ENCODE results near the gene CNTNAP2.

CNTNAP2 gene

DNA sequence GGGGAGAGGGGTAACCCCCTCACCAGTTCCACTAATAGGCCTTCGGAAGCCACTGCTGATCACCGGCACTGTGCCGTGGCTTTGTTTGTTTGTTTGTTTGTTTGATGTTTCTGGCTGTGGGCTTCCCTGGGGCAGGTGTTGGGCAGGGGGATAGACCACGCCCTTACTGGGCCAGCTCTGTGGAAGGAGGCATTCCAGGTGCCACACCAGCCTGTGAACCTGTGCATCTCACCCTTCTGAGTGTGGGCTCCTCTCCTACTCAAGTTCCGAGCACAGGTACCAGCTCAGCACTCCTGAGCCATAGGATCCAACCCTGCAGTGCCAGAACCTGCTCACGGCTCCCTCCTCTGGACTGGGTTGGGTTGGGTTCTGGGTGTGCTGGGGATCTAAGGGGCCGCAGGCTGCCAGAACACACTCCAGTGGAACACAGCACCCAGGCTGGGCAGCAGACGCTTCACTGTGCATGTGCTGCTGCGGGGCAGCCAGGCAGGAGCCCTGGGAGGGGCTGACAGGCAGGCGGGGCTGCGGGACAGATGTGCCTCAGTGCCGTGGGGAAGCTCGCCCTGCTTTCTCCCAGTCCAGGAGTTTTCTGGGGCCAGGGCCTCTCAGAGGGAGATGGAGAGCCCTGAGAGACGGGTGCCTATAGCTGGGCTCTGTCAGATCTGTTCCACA lies 1053.9 kb downstream of the CNTNAP2 start:
- FAIRE-seq: no peak

DNA sequence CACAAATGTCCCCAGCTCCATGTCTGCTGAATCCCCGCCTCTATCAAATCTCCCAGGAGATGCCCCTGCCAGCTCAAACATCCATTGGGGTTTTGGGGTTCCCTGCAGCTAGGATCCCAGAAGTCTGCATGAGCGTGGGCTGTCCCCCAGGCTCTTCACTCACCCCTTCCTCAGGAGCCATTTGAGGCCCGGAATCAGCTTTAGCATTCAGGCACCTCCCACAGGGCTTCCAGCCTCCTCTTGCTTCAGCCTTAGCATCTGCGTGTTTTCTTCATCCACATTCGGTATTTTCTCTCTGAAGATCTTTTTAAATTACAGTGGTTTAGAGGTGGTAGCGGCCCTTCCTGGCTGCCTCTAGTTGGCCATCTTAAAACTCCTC lies 1054.4 kb downstream of the CNTNAP2 start:
- no peak for FAIRE-seq

DNA sequence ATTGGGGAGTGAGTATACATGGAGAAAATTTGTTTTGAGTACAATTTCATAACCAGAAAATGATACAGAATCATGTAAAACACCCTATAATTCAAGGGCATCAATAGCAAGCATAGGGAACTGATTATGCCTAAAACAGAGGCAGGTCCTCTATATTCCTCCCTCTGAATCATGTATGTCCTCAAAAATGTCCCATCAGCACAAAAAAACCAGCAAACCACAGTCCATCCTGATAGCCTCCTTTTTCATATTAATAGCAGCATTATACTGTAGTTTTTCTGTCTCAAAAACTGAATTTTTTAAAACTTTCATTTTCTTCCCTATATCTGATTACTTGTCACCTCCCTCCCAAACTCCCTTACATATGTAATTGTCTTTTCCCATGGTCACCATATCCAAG lies 1057.3 kb downstream of the CNTNAP2 start:
- FAIRE-seq: no peak

DNA sequence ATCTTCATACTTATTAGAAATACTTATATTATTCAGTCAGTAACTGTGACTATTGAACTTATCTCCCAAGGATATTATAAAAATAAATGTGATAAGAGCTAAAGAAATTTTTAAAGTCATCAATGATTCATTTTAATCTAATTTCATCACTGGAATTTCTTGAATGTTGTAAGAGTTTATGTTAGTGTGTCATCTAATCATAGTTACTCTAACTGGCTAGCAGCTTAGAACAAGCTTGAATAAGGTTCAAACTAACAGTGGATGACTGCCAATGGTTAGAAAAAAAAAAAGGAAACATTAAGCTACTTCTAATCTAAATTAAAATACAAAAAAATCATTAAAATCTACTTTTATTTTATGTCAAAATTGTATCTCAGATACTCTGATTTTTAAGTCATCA lies 1066.3 kb downstream of the CNTNAP2 start:
- no peak for FAIRE-seq

DNA sequence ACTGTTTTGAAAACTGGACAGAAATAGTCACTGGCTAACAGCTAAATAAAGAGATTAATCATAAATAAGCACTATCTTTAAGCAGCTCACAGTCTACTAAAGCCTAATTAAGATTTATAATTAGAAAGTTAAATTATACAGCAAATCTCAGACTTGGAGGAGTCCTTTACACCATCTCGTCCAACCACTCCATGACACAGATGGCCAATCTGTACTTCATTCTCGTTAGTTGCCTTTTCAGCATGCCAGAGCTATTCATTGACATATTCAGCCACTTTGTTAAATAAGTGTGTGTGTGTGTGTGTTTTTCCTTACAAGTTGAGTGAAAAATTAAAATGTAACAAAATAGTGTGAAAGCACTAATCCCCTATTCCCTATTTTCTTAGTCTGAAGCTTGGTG lies 1066.7 kb downstream of the CNTNAP2 start:
- no peak for FAIRE-seq

DNA sequence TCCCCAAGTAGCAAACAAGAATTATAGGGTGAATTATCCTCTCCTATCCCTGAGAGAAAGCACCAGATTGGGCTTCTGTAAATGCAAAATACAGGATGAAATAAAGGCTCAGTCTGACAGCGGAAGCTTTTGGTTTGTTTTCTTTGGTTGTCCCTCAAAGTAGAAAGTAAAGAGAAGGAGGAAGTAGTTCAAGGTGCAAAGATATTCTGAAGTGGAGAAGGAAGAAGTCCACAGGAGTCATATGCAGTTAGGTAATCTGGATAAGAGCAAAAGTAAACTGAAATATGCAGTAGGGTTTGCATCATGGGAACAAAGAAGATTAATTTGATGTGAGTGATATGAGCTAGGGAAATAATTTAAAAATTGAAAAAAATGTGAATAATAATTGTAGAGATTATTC lies 1071.9 kb downstream of the CNTNAP2 start:
- FAIRE-seq: no peak

DNA sequence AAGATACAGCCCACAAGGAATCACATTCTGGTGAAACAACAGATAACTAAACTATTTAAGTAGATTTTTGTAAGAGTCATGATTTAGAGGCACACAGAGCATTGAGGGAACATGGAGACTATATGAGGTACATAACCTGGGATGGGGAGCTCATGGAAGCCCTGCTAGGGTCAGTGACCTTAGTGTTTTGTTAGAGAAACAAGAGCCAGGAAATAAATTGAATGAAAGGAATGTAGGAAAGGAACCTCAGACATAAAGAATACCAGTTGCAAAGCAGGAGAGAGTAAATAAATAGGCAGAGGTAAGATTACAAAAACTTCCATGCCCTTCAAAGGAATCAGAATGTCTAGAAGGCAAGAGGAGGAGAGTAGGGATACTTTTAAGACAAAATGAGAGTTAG lies 1076.9 kb downstream of the CNTNAP2 start:
- no peak for FAIRE-seq

DNA sequence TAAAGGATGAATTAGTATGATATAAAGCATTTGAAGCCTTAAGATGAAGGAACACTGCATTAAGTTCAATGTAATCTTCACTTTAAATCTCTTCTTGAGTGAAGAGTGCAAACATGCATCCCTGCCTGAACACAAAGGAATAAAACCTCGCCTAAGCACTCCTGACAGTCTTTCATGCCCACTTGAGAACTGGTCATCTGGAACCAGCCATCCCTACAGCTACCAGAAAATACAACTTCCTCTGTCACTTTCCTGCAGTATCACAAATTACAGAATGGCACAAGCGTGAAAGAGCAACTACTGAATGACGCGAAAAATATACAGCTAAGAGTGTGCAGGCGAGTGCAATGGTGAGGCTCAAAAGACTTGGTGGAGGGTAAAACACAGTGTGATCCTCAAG lies 1079.9 kb downstream of the CNTNAP2 start:
- no peak for FAIRE-seq

DNA sequence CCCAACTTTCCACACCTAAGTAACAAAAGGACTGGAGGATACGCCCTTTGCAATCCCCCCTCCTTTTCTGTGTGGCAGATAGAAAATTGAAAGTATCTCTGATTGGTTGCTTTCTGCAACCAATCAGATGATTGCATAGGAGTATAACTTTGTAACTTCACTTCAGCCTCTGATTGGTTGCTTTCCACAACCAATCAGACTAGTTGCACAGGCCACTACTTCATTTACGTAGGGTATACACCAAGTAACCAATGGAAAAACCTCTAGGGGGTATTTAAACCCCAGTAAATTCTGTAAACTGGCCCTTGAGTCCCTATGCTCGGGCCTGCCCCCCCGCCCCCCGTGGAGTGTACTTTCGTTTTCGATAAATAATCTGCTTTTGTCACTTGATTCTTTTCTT lies 1080.4 kb downstream of the CNTNAP2 start:
- FAIRE-seq: no peak

DNA sequence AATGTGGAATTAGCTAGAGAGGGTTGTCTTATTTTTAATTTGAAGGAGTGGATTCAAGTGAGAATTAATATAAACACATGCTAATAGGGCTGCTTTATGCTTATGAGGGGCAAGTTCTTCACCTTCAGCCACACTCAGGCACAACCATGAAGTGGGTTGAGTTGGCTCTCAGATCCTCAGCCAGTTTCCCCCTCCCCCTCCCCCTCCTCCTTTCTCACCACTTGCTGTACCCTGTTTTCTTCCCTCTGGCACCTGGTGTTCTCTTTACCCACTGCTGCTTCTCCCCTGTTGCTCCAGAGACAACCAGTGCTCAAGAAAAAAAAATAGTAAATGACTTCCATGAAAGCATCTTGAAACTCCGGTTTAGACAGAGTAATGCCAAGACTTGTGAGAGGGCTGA lies 1083.3 kb downstream of the CNTNAP2 start:
- FAIRE-seq: no peak

DNA sequence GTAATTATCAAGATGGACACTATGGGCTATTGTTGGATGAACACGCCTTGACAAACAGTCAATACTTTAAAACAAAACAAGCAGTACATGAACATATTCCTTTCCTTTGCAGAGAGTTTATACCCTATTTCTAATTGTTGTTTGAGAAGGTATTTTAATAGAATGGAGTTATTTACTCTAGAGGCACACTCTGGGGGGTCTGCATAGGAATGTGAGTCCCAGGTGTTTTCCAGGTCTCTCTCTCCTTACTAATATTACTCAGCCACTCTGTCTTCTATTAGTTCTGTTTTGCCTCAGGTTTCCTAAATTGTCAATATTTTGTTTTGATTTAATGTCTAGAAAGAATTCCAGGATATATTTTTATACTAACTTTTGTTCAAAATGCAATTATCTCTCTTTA lies 1091.4 kb downstream of the CNTNAP2 start:
- no peak for FAIRE-seq

DNA sequence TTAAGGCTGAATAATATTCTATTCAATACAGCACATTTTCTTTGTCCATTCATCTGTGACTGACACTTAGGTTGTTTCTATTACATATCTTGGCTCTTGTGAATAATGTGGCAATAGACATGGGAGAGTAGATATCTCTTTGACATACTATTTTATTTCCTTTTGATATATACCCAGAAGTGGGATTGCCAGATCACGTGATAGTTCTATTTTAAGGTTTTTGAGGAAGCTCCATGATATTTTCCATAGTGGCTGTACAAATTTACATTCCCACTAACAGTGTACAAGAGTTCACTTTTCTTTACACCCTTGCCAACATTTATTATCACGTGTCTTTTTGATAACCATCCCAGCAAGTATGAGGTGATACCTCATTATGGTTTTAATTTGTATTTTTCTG lies 1114.7 kb downstream of the CNTNAP2 start:
- FAIRE-seq: no peak

DNA sequence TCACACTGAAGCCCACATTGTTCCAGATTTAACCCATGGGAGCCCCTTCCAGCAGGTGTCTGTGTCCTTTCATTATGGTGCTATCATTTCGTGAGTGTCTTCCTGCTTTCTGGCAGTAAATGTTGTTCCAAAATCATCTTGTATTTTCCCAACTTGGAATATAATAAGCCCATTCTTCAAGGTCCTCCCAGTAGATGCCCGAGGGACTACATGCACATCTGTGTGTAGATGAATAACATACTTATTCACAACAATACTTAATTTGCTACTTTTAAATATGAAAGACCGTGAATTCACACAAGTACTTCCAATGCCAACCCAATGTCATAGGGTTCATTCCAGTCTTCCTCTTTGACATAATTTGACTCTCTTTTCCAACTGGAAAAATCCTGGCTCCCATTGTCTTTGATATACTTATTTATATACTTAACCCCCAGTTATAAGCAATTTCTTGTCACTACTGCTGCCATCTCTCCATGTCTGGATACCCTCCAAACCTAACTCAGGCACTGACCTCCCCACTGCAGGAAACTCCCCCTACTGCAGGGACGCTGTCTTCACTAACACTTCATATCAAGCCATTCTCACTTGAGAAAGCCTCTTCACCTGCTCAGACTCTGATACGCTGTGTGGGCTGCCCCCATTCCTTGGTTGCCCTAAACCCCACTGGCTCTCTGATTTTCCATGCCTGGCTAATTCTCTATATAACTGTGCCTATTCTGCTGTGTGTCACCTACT lies 1119.2 kb downstream of the CNTNAP2 start:
- FAIRE-seq: no peak

DNA sequence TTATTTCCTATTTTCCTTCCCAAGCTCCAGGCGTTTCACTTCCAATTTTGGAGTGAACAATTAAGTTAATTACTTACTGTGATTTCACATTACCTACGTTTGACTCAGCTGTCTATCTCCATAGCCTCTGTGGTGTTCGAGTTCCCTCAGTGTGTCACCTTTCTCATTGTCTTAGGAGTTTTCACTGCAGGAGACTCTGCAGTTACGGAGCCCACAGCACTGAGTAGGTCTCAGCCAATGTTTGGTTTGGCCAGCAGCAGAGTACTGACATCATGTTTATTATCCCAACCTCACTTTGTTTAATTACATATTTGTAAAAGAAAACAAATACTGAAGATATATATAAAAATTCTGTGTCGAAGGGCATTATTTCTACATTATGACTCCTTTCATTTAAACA lies 1123.9 kb downstream of the CNTNAP2 start:
- FAIRE-seq: no peak

DNA sequence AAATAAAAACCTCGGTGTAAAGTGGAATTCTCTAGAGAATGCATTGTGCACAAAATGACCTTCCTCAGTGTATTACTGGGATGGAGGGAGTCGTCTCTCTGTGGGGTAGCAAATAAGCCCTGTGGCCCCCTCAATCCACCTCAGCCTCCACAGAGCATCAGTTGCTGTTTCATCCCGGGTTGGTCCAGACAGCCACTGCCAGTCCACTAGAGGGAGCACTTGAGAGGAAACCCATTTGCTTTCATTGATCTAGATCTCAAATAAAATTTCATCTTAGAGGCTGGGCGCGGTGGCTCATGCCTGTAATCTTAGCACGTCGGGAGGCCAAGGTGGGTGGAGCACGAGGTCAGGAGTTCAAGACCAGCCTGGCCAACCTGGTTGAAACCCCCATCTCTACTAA lies 1128.7 kb downstream of the CNTNAP2 start:
- FAIRE-seq: no peak

DNA sequence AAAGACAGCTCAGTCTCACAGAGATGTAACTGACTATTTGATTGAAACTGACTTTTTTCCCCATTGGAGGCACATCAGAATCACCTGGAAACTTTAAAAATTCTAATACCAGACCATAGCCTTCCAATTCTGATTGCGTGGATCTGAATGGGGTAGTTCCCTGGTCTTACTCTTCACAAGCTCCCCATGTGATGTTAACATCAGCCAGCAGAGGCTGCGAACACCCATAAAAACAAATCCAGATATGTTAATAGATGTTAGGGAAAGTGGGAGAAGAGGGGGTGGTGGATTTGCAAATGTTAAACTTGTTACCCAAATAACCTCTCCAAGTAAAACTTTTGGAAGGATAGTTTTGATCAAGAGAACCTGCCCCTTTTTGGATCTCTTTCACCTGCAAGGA lies 1133.4 kb downstream of the CNTNAP2 start:
- FAIRE-seq: no peak

DNA sequence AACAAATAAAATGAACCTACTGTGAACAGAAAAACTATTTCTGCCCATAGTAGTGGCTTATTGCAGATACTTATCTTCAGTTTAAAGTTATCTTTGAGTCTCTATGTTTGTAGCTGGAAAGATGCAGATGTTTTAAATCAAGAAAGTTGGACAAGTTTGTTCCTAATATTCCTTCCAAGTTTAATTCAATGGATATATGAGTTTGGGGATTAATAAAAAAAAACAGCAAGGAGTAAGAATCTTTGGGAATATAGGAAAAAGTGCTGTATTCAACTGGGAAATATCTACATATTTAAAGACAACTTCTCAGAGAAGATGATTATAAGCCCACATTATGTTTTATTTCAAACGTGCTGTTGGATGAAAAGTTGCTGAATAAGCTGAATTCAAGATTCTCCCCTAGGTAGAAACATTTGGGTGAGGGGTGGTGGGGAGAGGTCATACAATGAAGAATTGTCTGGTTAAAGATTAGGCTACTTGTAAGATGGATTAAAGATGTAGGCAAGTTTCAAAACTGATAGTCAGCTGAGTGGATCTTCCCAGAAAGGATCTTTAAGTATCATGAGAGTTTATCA lies 1135.2 kb downstream of the CNTNAP2 start:
- no peak for FAIRE-seq

DNA sequence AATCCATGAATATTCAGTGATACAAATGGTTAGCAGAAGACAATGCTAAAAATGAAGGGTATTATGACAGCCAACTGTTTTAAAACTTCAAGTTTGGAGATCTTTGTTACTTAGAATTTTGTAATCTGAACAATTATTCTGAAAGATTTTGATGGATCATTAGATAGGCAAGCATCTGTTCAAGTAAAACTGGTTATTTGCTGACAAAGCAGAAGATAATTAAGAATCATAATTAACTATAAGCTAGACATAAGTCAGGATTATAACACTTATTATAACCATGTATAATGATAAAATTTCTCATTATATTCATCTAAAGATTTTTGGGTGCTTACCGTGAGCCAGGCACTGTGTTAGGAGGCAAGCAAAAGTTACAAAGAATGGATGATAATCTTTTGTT lies 1145.1 kb downstream of the CNTNAP2 start:
- no peak for FAIRE-seq

DNA sequence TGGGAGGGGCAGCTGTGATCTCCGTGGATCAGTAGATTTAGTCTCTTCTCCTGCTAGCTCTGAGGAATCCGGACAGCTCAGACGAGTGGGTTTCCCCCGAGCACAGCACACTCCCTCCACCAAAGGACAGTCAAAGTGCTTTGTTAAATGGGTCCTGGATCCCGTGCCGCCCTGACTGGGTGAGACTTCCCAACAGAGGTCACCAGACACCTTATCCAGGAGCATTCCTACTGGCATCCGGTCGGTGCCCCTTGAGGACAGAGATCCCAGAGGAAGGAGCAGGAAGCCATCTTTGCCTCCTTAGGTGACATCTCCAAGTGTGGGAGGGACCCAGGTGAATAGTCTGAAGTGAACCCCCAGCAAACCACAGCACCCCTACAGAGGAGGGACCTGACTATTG lies 1148.9 kb downstream of the CNTNAP2 start:
- FAIRE-seq: no peak

DNA sequence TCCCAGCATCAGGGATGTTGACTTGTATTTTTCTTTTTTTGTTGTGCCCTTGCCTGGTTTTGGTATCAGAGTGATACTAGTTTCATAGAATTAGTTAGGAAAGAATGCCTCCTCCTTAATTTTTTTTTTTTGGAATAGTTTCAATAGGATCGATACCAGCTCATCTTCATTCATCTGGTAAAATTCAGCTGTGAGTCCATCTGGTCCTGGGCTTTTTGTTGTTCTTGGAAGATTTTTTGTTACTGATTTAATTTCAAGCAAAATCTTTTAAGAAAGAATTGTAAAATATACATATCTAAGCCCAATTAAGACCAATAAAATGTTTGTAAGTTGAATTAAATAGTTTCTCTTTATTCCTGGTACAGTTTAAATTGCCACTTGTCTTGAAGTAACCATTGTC lies 1159.5 kb downstream of the CNTNAP2 start:
- no peak for FAIRE-seq

DNA sequence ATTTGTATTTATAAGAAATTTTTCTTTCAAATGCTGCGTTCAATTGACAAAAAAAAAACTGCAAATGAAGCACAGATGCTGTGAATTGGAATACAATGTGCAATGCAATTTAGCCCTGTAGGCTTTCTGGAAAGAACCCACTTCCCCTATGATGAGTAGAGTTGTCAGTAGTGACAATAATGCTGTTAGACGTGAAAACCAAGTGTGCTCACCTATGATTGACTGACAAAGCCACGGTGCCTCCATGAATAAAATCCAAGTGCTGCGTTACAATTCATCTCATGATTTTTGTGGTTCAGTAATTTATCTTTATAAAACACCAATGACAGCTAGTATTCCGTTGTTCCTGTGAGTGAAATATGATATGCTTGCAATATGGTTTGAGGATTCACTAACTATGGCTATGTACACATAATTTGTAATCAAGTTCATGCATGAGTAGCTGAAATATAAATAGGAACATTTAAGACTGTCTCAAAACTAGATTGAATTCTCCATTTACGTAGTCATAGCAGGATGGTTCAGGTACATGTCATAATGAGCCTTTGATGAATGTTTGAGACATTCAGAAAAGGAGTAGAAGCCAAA lies 1160.3 kb downstream of the CNTNAP2 start:
- no peak for FAIRE-seq

DNA sequence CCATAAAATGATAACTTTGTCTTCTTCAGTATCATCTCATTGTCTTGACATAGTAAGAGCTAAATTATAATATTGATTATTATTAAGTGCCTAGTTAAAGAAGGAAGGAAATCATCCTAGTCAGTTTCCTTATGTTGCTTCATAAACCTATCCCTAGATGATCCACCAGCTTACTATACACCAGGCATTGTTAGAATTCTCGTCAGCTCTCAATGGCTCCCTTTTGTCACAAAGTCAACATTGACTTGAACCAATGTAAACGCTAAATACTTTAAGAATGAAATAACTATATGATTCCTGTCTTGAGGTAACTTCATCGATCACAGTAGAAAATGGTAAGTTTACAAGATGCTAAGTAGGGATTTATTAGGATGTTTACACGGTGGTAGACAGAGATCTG lies 1162.9 kb downstream of the CNTNAP2 start:
- no peak for FAIRE-seq

DNA sequence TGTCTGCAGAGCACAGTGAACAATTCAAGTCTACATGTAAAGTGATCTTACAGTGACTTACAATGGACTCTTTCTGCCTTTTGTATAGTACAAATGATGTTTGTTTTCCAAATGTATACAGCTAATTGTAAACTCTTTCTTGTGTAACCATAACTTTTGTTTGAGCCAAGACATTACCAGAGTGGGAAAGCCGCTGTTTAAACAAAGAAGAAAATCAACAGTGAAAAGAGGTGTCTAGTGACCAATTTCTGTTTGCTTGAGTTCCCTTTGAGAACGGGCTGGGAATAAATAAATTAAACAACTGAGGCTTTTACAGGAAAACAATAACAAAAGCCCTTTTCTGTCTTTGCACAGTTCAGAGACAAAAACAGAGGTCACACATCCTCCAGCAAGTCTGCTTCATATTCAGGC lies 1163.4 kb downstream of the CNTNAP2 start:
- no peak for FAIRE-seq

DNA sequence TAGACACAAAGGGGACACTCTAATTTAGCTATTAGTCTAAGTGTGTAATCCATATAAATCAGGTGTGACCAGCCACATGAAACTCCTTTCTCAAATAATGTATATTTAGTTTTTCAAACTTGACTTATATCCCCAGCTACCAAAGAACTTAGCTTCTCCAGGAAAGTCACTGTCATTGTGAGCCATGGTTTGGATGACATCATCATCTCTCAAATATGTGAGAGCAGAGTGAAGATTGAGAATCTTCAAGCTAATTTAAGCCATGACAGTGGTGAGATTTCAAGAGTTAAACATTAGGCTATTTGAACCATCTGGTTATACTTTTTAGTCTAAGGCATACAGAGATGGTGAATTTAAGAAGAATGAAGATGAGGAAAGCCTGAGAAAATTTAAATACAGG lies 1165.6 kb downstream of the CNTNAP2 start:
- no peak for FAIRE-seq
